Bronchial smooth muscle cell (primary cell): ENCODE measurements around the gene ANKRD37. TPM values are rescaled to one million over a fixed set of nuclear protein-coding genes. Genes with fewer than 3 reads are reported as not detected.

Source experiments
- total RNA-seq: library from RNA; depleted of rRNA; stranded (reverse); fragments of >200 nt; gene quantifications from 2 replicates; pipeline ENCODE4 v1.2.1, GENCODE V29; 2014

ANKRD37 gene
- 1.6 and 1.7 TPM in 2 replicates for total RNA-seq

DNA sequence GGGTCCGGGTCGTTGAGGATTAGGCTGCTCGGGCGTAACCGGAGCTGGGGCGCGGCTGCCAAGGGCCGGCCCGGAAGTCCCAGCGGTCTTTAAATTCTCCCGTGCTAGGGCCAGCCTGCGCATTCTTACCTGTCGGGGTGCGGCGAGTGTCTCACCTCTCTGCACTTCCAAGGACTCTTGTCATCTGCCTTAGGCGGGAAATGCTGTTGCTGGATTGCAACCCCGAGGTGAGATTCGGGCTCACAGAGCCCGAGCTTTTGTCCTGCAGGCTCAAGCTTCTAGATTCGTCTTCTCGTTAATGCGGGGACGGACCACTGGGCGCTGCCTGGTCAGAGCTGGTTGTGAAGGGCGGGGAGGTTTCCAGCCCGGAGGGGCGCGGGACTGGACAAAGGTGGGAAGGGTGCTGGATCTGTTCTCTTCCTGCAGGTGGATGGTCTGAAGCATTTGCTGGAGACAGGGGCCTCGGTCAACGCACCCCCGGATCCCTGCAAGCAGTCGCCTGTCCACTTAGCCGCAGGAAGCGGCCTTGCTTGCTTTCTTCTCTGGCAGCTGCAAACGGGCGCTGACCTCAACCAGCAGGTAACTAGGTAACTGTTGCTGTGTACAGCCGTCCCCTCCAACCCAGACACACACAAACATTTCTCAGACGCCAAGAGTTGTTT, at the start of gene ANKRD37:
Gene ANKRD37, plus strand, starts transcription at position 118 of the 662 bp plus-strand sequence. Its CDS starts 83 bp downstream, at position 201.

DNA sequence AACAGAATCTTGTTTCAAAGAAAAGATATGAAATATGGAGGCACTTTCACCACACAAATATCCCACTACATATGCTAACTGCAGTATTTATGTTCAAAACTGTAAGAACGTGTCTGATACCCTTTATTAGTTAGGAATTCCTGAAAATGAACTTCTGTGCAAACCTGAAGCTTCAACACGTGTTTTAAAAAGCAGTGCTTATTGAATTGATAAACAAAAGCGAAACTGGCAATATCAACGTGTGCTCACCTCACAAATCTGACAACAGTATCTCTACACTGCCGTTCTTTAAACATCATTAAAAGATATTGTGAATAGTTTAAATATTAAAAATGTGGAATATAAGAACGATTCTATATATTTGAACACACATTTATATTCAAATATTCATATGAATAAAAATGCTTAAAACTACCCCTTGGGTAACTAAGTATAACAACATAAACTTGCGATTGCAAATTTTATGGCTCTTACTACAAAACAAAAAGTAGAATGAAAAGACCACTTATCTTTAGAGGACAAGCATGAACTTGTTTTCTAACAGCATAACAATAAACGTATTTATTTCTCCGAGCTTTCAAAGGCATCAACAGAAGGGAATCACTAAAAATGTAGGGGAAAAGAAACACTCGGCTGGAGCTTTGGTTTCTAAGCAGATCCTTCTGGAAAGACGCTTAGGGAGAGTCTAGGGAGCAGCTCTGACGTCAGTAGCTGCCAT, 1.2 kb upstream of the ANKRD37 start, which contains the start of gene LRP2BP:
Gene LRP2BP, minus strand, starts transcription at position 687 of the 718 bp plus-strand sequence. CDS start 17,738 bp downstream, outside the sequence.

DNA sequence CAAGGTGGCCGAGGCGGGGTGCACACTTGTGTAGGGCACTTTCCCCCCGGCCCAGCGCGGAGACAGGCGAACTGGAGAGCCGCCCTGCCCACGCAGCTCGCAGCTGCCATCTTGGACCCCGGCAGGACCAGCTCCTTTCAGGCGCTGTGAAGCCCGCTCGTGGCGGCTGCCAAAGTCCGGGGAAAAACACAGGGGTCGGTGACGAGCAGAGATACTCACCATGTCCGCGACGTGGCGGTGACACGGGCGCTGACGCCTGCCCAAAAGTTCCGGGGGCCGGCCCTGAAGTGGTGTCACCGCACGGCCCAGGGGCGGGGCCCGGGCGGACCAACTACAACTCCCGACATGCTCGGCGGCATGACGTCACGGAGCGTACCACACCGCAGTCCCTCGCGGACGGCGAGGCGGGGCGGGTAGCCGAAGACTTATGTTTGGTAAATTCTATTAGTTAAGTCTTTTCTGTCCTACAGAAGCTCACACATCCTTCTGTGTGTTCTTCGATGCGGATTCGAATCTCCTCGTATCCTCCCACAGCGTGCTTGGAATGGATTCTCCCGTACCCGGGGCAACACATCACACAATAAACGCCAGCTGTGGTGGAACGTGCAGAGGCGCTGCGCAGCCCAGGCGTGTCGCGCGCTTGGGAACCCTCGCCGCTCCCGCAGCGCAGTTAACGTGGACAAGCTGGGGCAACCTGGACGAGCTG, 29.2 kb downstream of the ANKRD37 start, which contains the start of gene UFSP2:
Gene UFSP2, minus strand, starts transcription at position 318 of the 706 bp plus-strand sequence. Its CDS starts 96 bp downstream, at position 222.

Other genes with a start within 250 kb of the ANKRD37 start
- 13.3 and 22.9 TPM in 2 replicates for gene CFAP97, start 192.8 kb upstream of the ANKRD37 start, total RNA-seq
- gene SNX25, start 187.2 kb upstream of the ANKRD37 start, total RNA-seq: 16.7 and 17.8 TPM in 2 replicates
- gene LRP2BP, start 917 bp upstream of the ANKRD37 start, total RNA-seq: 0.16 and 0.26 TPM in 2 replicates
- gene UFSP2, start 29.1 kb downstream of the ANKRD37 start, total RNA-seq: 45.9 and 46.5 TPM in 2 replicates
- 0.95 and 2.0 TPM in 2 replicates for gene CCDC110, start 74.9 kb downstream of the ANKRD37 start, total RNA-seq
- gene PDLIM3, start 138.7 kb downstream of the ANKRD37 start, total RNA-seq: 9.5 and 44.7 TPM in 2 replicates